Peyer's patch (tissue), 4 donors: ENCODE results near the gene PCDHB3.

Experiments
- CTCF ChIP-seq, 6 experiments: fragments of 450-650 bp in 4 of 6; fragments of 200-600 bp in 2 of 6; sonication (generic) in 1 of 6; IDR thresholded peaks; one replicate each; pipeline ENCODE4 v1.5.1; 2017 to 2019; ENCODE audit warnings: antibody characterized with exemption in 6 of 6, mild to moderate bottlenecking in 3 of 6, moderate library complexity in 1 of 6
- POLR2A ChIP-seq, 2 donors: fragments of 450-650 bp; IDR thresholded peaks; one replicate each; pipeline ENCODE4 v1.5.1; 2017; ENCODE audit warnings: antibody characterized with exemption in 2 of 2, mild to moderate bottlenecking in 2 of 2, moderate library complexity in 2 of 2

DNA sequence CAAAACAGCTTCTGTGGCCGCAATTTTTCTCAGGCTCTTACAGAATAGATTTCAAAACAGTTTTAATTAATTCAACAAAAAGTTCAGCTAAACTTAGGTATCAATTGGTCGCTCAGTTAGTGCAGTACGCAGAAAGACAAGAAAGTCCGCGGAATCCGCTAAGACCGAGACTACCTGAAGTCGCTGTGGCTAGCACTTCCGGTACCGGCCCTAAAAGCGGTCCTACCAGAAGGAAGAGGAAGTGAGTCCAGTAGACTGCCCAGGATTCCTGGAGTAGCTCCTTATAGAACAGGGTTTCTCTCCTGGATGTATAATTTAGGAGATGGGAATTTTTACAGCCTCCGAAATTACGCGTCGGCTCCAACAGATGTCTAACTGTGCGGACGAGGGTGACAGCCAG lies 22.4 kb upstream of the PCDHB3 start:
- TF ChIP-seq CTCF (IDR thresholded peaks at IDR 0.05) = no peak
- no peak for TF ChIP-seq POLR2A (IDR thresholded peaks at IDR 0.05)
